Mucosa of rectum (tissue), 2 donors: ENCODE measurements around the gene ROBO2.
"Not testable (repeated sequence)": the region's sequence is repeated elsewhere in the genome, so short reads cannot be mapped to it uniquely, and the experiment has no call there.

Source experiments
- H3K27ac ChIP-seq, 2 donors: one replicate each; pipeline ENCODE4 v1.7.0; 2013; ENCODE audit warnings: inconsistent platforms in 2 of 2, low read depth in 2 of 2, low read length in 2 of 2
- H3K27me3 ChIP-seq, 2 donors: one replicate each; pipeline ENCODE4 v1.7.0; 2013; ENCODE audit warnings: low read length in 2 of 2; ENCODE audit not compliant: control insufficient read depth in 2 of 2, insufficient read depth in 2 of 2
- H3K36me3 ChIP-seq, 2 donors: one replicate each; pipeline ENCODE4 v1.7.0; 2013; ENCODE audit warnings: low read length in 2 of 2; ENCODE audit not compliant: control insufficient read depth in 2 of 2, insufficient read depth in 2 of 2
- H3K4me1 ChIP-seq, 2 donors: one replicate each; pipeline ENCODE4 v1.7.0; 2013; ENCODE audit warnings: low read length in 2 of 2, mild to moderate bottlenecking in 1 of 2; ENCODE audit not compliant: control insufficient read depth in 2 of 2, insufficient read depth in 2 of 2
- H3K4me3 ChIP-seq, 2 donors: one replicate each; pipeline ENCODE4 v1.7.0; 2013; ENCODE audit warnings: low read length in 2 of 2
- H3K9ac ChIP-seq, 2 donors: one replicate each; pipeline ENCODE4 v1.7.0; 2013; ENCODE audit warnings: low read length in 2 of 2, low read depth in 1 of 2, mild to moderate bottlenecking in 1 of 2
- H3K9me3 ChIP-seq, 2 donors: one replicate each; pipeline ENCODE4 v1.7.0; 2013; ENCODE audit warnings: low read length in 2 of 2; ENCODE audit not compliant: control insufficient read depth in 2 of 2
- donor health status: healthy.
- donor health status: Normal muscosa, but diverticular disease.

Gene ROBO2

DNA sequence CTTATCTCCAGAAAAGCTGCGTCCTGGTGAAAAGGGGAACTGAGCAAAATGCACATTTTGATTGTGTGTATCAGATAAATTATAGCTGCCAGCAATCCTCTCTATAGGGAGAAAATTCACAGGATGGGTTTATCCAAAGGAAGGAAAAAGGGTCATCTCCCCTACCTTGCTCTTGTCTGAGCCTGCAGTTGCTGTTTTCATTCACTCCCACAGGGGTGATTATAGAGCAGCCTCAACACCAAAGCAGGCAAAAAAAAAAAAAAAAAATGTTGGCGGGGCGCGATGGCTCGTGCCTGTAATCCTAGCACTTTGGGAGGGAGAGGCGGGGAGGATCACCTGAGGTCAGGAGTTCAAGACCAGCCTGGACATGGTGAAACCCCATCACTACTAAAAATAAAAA, 333.7 kb downstream of the ROBO2 start:
- Histone ChIP-seq H3K4me3 (no peak overlapping the region), H3K9ac (no peak overlapping the region), H3K4me1 (no peaks in the 10 kb centered on the region), H3K27me3 (no peaks in the 10 kb centered on the region), H3K27ac (no peak overlapping the region), H3K36me3 (no peaks in the 10 kb centered on the region), H3K9me3 (peaks cover 0 to 3% of the 10 kb centered on the region in 2 donors)

DNA sequence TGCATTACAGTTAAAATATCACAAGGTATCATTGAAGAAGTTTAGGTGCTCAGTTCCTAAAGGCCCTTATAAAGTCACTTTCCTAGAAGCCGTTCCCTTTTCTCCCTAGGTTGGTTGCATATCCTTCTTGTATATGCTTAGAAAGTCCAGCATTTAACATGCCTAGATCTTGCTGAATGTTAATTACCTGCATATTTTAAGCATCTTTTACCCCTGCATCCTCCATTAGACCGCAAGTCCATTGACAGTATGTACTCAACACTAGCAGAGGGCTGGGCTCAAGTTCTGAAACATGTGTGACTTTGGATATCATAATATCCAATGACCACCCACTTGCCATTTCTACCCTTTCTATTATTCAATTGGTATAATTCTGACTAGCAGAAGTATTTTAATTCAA, 336.6 kb downstream of the ROBO2 start:
- no peak overlapping the region for H3K27ac ChIP-seq

DNA sequence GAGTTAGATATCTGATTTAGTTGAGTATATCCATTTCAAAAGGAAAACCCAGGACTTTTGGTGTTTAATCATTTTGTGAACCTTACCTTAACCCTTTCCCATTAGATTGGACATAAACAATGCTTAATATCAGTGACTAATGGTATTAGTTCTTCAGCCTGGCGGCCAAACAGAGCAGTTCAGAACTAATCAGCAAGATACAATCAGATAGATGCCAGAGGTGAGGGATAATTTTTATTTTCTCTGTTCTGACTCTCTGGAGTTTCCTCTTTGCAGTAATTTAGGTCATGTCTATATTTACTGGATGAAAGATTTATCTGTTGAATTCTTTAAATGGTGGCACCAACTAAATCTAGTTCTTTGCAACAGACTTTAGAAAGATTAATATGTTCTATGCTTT, 337.8 kb downstream of the ROBO2 start:
- Histone ChIP-seq H3K27ac (no peak overlapping the region), H3K9ac (no peak overlapping the region)

More for the DNA sequence above, 336.6 kb downstream of the ROBO2 start:
- peaks cover 0 to 3% of the 10 kb centered on the region in 2 donors for H3K9me3 ChIP-seq
- H3K9ac ChIP-seq, result no peak overlapping the region
- H3K36me3 ChIP-seq, result no peaks in the 10 kb centered on the region
- no peaks in the 10 kb centered on the region for H3K4me1 ChIP-seq
- H3K27me3 ChIP-seq, result no peaks in the 10 kb centered on the region
- H3K4me3 ChIP-seq, result no peak overlapping the region

DNA sequence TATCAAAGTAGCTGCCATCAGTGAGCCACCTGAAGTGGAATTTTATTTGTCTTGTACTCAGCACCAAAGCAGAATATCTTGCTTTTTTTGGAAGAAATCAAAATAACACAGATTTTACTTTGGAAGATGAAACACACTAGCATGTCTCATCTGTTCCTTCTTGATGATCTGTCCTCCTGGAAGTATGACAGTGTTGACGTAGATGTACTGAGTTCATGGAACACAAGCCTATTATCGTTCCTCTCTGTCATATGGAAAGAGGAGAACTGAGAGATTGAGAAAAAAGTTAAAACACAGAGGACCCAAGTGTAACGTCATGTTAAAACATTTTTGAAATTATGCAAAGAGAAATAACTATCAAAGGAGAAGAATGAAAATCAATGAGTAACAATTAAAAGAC, 340.2 kb downstream of the ROBO2 start:
- Histone ChIP-seq H3K36me3 (no peaks in the 10 kb centered on the region), H3K4me3 (no peak overlapping the region), H3K9me3 (peaks cover 0 to 3% of the 10 kb centered on the region in 2 donors), H3K27ac (no peak overlapping the region), H3K9ac (no peak overlapping the region), H3K27me3 (no peaks in the 10 kb centered on the region), H3K4me1 (no peaks in the 10 kb centered on the region)

More for the DNA sequence above, 337.8 kb downstream of the ROBO2 start:
- peaks cover 0 to 3% of the 10 kb centered on the region in 2 donors for H3K9me3 ChIP-seq
- no peaks in the 10 kb centered on the region for H3K4me1 ChIP-seq
- H3K4me3 ChIP-seq, result no peak overlapping the region
- H3K36me3 ChIP-seq, result no peaks in the 10 kb centered on the region
- H3K27me3 ChIP-seq, result no peaks in the 10 kb centered on the region

DNA sequence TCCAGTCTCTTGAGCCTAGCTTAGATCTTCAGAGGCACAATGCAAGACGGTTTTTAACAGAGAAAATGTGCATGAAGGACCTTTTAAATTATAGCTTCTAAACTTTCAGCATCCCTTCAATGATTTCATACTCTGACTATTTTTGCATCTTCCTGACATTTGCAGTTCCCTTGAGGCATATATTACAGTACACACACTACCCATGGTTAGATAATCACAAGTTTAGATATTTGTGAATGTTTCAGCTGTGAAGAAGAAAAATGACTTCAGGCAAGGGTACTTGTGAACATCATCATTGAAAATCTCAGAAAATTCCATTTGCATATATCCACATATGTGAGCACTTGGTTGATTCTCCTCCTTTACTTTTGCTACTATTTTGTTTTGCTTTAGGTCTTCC, 341.5 kb downstream of the ROBO2 start:
- H3K27me3 ChIP-seq, result no peaks in the 10 kb centered on the region
- no peak overlapping the region for H3K9ac ChIP-seq
- H3K36me3 ChIP-seq, result no peaks in the 10 kb centered on the region
- H3K9me3 ChIP-seq, result peaks cover 0 to 2% of the 10 kb centered on the region in 2 donors
- no peak overlapping the region for H3K27ac ChIP-seq
- no peaks in the 10 kb centered on the region for H3K4me1 ChIP-seq
- H3K4me3 ChIP-seq, result no peak overlapping the region

DNA sequence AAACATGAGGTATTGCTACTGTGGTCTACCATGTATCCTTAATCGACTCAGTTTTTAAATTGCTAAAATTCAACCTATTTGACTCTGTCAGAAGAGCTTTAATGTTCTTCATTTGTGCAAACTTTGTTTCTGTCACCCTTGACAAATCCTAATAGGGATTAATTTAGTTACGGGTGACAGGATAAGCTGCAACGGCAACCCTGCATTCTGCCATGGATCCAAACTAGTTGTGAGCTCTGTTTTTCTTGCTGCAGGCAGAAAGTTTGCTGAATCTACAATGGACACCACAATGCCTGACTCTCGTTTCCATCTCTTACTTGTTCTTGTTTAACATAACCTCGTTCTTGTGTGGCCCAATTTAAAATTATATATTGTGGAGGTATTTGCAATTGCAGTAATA, 352.3 kb downstream of the ROBO2 start:
- Histone ChIP-seq H3K27ac (no peak overlapping the region), H3K9me3 (no peaks in the 10 kb centered on the region), H3K9ac (no peak overlapping the region), H3K4me3 (no peak overlapping the region), H3K4me1 (no peaks in the 10 kb centered on the region), H3K27me3 (no peaks in the 10 kb centered on the region), H3K36me3 (no peaks in the 10 kb centered on the region)

DNA sequence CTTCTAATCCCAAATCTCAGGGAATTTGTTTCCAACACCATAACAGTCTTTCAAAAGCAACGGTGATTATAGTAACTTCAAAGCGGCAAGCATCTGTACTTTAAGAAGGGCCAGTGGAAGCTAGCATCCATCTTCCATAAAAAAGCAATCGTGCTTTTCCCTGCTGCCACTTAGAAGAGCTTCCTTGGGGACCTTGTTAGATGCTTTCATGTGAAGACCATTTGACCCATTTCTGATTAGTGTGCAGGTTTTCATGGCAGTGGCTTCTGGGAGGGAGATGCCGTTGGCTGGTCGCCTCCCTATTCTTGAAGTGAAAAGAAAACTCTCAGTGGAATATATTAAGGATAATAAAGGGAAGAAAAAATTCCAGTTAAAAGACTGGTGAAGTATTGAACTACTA, 354.1 kb downstream of the ROBO2 start:
- Histone ChIP-seq H3K9me3 (no peaks in the 10 kb centered on the region), H3K27ac (no peak overlapping the region), H3K9ac (no peak overlapping the region), H3K4me3 (no peak overlapping the region), H3K27me3 (no peaks in the 10 kb centered on the region), H3K4me1 (no peaks in the 10 kb centered on the region), H3K36me3 (no peaks in the 10 kb centered on the region)

DNA sequence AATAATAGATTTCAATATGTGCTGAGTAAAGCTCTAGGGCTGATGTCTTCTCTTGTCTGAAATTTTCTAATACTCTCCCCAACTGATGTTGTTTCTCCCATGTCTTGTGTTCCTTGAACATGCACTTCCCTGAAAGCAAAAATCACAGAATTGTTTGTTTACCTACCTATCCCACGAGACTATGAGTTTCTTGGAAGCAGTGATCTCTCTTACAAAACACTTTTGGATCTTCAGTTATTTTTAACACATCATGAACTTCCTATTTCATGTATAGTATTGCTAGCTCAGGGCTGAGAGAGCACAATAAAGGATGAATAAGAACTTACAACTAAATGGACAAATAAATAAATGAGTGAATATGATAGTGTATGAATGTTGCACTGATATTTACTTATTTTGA, 365.0 kb downstream of the ROBO2 start:
- Histone ChIP-seq H3K4me3 (no peak overlapping the region), H3K4me1 (no peaks in the 10 kb centered on the region), H3K36me3 (no peaks in the 10 kb centered on the region)

DNA sequence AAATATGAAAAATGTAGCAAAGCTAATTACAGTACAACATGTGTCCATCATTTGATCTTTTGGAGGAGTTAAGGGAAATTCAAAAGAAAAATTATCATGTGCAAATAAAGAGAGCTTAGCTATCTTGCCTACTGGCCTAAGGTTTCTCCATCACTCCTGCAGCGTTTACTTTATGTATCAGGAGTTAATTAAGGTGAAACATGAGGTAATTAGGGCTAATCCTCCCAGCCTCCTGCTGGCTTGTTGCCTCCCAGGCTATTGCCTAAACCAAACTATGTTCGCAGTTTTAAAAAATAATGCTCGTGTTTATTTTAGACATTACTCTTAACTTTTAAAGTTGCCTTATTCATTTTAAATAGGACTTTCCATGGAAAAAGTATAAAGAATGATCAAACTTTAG, 367.5 kb downstream of the ROBO2 start:
- Histone ChIP-seq H3K27ac (no peak overlapping the region), H3K4me3 (no peak overlapping the region), H3K36me3 (no peaks in the 10 kb centered on the region), H3K9ac (no peak overlapping the region), H3K9me3 (no peaks in the 10 kb centered on the region), H3K27me3 (no peaks in the 10 kb centered on the region), H3K4me1 (no peaks in the 10 kb centered on the region)

More for the DNA sequence above, 365.0 kb downstream of the ROBO2 start:
- Histone ChIP-seq H3K9me3 (no peaks in the 10 kb centered on the region), H3K27ac (no peak overlapping the region), H3K9ac (no peak overlapping the region), H3K27me3 (no peaks in the 10 kb centered on the region)

DNA sequence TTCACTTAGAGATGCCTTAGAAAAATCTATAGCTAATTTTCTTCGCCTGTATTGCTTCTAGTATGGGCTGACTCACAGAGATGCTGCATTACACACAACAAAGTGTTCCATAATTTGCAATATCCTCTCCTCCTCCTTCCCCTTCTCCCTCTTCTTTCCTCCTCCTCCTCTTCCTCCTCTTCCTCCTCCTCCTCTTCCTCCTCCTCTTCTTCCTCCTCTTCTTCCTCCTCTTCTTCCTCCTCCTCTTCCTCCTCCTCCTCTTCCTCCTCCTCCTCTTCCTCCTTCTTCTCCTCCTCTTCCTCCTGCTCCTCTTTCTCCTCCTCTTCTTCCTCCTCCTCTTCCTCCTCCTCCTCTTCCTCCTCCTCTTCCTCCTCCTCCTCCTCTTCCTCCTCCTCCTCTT, 370.4 kb downstream of the ROBO2 start:
- not testable (repeated sequence) for H3K27me3 ChIP-seq, H3K36me3 ChIP-seq, H3K9me3 ChIP-seq, H3K4me3 ChIP-seq, H3K4me1 ChIP-seq, H3K27ac ChIP-seq, H3K9ac ChIP-seq

DNA sequence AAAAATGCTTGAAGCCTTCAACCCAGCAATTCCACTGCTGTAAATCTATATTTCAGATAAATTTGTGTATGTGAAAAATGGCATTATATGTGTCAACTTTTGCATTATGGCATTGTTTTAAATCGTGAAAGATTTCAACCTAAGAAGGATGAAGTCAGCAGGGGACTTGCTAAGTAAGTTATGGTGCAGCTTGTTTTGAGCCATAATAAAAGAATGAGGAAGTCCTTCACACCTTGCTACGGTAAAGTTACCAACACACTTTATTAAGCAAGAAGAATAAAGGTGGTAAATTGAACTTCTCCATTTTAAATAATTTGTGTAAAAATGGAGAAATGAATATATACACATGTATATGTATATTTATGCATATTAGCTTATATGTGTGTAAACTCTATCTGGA, 371.4 kb downstream of the ROBO2 start:
- H3K36me3 ChIP-seq, result no peaks in the 10 kb centered on the region
- no peak overlapping the region for H3K4me3 ChIP-seq

More for the DNA sequence above, 371.4 kb downstream of the ROBO2 start:
- no peak overlapping the region for H3K27ac ChIP-seq
- H3K9me3 ChIP-seq, result peaks cover 0 to 3% of the 10 kb centered on the region in 2 donors
- H3K4me1 ChIP-seq, result no peaks in the 10 kb centered on the region
- H3K9ac ChIP-seq, result no peak overlapping the region
- no peaks in the 10 kb centered on the region for H3K27me3 ChIP-seq
